IPS-NIHi7 (cell line): ENCODE data around the gene MADD.

Source experiments
- DNase-seq: peaks from one replicate; pipeline ENCODE4 v3.0.0; 2012; ENCODE audit warnings: mixed read lengths; ENCODE audit errors: extremely low spot score

Gene MADD

GRCh38 chr11:47338396-47339241, 68.7 kb downstream of the MADD start:
- no peak for DNase-seq

- no peak for DNase-seq
Observed at GRCh38 chr11:47340010-47340409, 70.1 kb downstream of the MADD start.

GRCh38 chr11:47340980-47341775, 71.2 kb downstream of the MADD start:
- no peak for DNase-seq

- no peak for DNase-seq
Observed at GRCh38 chr11:47342036-47342803, 72.3 kb downstream of the MADD start.

- no peak for DNase-seq
Observed at GRCh38 chr11:47342854-47343253, 72.9 kb downstream of the MADD start.

GRCh38 chr11:47345890-47346563, 76.1 kb downstream of the MADD start:
- no peak for DNase-seq

- no peak for DNase-seq
Observed at GRCh38 chr11:47347137-47347536, 77.2 kb downstream of the MADD start.

GRCh38 chr11:47348131-47348802, 78.3 kb downstream of the MADD start:
- no peak for DNase-seq

- peak; percentile 59 for DNase-seq
Observed at GRCh38 chr11:47348859-47349258, 78.9 kb downstream of the MADD start.

GRCh38 chr11:47349521-47350095, 79.7 kb downstream of the MADD start:
- DNase-seq = no peak

- no peak for DNase-seq
Observed at GRCh38 chr11:47350315-47350714, 80.4 kb downstream of the MADD start.

- DNase-seq = no peak
Observed at GRCh38 chr11:47351156-47352126, 81.5 kb downstream of the MADD start.

- no peak for DNase-seq
Observed at GRCh38 chr11:47352556-47352955, 82.6 kb downstream of the MADD start, which contains the start of gene MYBPC3. TSS of gene MYBPC3 (minus strand) at chr11:47352702. CDS start at chr11:47352647, 55 bp downstream.

- DNase-seq = no peak
Observed at GRCh38 chr11:47353978-47354774, 84.2 kb downstream of the MADD start.

GRCh38 chr11:47354913-47355282, 85.0 kb downstream of the MADD start:
- no peak for DNase-seq

- DNase-seq = peak; percentile 96
Observed at GRCh38 chr11:47355283-47356128, 85.6 kb downstream of the MADD start.

GRCh38 chr11:47356129-47356997, 86.4 kb downstream of the MADD start:
- DNase-seq = no peak
